GM21390 (cell line): ENCODE results near the gene MRPS2.

Source experiments
- ATAC-seq: cut with Tn5 transposase; IDR thresholded peaks from one replicate; pipeline ENCODE4 v1.9.1; 2021; ENCODE audit not compliant: unreplicated experiment

The MRPS2 gene

DNA sequence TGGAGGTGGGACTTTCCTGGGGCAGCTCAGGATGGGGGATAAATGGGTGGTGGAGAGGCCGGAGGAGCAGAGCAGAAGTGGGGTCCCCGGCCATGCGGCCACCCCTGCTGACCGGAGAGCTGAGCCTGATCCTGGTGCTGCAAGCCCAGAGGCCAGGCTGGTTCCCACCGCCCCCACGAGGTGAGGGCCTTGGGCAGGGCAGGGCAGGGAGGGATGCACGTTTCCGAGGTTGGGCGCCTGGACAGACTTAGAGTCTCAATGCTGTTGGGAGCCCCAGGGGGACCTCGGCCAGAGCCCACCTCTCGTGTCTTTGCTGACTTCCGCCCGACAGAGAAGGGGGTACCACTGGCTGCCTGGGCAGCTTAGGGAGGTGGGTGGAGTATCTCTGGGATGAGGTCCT, 51.0 kb downstream of the MRPS2 start:
- no peak for ATAC-seq

- ATAC-seq = no peak
Measured at GRCh38 chr9:135552021-135552697, 51.7 kb downstream of the MRPS2 start.

DNA sequence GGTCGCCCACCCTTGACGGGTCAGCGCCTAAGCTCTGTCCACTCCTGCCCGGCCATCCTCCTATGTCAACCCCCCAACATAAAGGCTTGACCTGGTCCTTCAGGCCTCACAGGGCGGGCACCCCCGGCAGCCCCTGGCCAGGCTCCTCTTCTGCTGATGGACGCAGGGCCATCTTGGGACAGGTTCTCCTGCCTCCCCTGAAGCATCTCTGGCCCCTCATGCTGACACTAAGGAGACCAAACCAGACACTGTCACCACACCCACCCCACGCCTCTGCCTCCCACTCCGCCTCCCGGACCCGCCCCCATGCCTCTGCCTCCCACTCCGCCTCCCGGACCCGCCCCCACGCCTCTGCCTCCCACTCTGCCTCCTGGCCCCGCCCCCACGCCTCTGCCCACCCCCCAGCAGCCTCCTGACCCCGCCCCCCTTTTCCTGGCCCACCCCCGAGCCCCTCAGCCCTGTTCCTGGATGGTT, 52.3 kb downstream of the MRPS2 start:
- no peak for ATAC-seq
